GM21717 (cell line): ENCODE results near the gene NDUFS1.
"Not testable (repeated sequence)": the region's sequence is repeated elsewhere in the genome, so short reads cannot be mapped to it uniquely, and the experiment has no call there.

Experiments used
- ATAC-seq: cut with Tn5 transposase; IDR thresholded peaks from one replicate; pipeline ENCODE4 v1.9.1; 2021; ENCODE audit warnings: mild to moderate bottlenecking, moderate library complexity; ENCODE audit not compliant: unreplicated experiment

The NDUFS1 gene

DNA sequence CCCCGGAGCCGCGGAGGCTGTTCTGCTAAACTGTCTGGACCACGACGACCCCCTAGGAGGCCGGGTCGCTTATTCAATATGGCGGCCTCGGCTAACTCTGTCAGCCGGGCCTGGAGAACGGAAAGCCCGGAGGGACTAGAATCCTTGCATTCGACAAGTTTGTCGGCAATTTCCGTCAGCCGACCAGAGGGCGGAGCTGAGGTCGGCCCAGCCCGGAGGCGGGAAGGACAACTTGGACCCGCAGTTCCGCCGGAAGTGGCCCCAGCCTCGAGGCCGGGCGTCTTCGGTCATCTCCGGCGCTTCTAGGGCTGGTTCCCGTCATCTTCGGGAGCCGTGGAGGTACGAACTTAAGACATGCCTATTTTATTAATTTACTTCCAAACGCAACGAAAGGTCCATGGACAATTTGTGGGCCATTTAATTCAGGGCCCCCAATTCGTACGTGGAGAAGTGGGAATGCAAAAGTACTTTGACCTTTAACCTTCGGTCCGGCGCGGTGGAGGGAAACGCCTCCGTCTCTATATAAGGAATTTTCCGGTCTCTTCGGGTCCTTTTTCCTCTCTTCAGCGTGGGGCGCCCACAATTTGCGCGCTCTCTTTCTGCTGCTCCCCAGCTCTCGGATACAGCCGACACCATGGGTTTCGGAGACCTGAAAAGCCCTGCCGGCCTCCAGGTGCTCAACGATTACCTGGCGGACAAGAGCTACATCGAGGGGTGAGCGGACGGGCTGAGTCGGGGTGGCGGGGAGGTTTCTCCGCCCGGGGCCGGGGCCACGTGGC is at the start of gene NDUFS1, which contains the start of gene EEF1B2:
NDUFS1 (minus strand) TSS at position 99 of the 779 bp plus-strand sequence. CDS start 5,766 bp downstream, outside the sequence.
EEF1B2 (plus strand) TSS at position 550 of the 779 bp plus-strand sequence; CDS start at position 635, 85 bp downstream.
- peak; percentile 94 for ATAC-seq

GRCh38 chr2:206208900-206209299 is 49.7 kb upstream of the NDUFS1 start:
- no peak for ATAC-seq

DNA sequence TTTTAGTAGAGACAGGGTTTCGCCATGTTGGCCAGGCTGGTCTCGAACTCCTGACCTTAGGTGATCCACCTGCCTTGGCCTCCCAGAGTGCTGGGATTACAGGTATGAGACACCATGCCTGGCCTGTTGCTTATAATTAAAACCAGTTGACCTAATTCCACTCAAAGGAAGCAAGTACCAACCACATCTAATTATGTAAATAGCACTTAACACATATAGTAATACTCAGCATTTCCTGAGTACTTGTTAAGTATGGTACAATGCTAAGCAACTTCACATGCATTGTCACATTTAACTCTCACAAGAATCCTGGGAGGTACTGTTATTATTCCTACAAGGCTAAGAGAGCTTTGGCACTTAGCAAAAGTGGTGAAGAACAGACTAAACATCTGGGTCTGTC is 48.1 kb upstream of the NDUFS1 start:
- not testable (repeated sequence) for ATAC-seq

- no peak for ATAC-seq
These were observed 45.5 kb upstream of the NDUFS1 start for GRCh38 chr2:206204710-206205109.

- ATAC-seq, result no peak
These were observed 44.1 kb upstream of the NDUFS1 start for GRCh38 chr2:206203331-206203730.

- ATAC-seq, result no peak
These were observed 43.2 kb upstream of the NDUFS1 start for GRCh38 chr2:206202446-206202845.

GRCh38 chr2:206201075-206201848 is 42.0 kb upstream of the NDUFS1 start:
- no peak for ATAC-seq

- ATAC-seq, result no peak
These were observed 39.4 kb upstream of the NDUFS1 start for GRCh38 chr2:206198677-206199076.

DNA sequence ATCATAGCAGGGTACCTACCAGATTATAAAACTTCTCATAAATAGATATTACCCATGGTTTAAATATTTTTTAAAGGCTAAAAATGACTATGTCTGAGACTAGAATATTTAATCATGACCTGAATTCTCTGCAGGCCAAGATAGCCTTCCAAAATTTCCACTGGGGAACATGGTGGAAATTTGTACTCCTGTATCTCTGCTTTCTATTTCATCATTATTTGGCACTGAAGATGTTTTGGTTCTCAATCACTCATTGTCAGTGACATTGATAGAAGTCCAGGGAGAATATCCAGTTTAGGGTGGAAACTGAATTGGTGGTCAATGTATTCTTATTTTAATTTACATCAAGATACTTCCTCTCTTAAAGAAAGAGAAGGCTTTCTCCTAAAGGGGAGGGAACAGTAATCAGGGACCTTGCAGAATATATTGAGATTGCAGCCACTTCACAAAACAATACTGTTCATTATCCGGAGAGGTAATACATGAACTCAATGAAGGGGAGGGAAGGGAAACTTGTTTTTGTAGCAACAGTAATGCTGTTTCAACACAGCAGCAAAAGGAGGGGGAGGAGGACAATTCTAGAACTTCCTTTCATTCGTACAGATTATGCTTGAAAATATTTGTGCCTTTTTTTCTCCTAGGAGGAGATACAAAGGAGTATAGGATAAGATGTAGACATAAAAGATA is 34.6 kb upstream of the NDUFS1 start:
- no peak for ATAC-seq

- ATAC-seq, result no peak
These were observed 32.9 kb upstream of the NDUFS1 start for GRCh38 chr2:206192157-206192556.

DNA sequence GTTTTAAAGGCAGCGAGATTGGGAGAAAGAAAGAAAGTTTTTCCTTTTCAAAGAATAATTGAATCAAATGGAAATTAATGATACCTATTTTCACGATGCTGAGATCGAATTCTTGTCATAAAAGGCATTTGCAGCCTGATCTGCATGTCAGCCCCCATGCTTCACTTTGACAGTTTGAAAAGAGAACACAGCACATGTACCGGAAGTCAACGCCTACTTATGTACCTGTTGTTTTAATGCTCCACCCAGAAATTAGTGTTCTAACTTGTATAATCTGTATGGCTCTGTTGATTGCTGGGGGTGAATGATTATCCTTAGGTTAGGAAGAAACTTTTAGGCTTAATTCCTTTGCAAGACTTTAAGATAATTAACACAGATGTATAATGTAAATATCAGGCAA is 31.4 kb upstream of the NDUFS1 start:
- no peak for ATAC-seq

DNA sequence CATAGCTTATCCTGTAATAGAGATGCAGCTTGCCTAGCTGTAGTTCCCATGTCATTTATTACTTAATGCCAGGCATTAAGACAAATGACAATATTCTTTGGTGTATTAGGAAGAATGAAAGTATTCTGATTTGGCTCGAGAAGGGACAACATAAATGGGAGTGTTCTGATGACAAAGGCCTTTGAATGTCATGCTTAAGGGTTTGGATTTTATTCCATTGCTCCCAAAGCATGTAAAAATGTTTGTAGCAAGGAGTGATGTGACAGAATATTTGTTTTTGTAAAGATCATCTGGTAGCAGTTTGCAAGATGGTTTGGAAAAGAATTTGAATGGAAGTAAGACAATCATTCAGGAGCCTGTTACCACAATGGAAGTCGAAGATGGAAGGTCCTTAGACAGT is 30.9 kb upstream of the NDUFS1 start:
- no peak for ATAC-seq

GRCh38 chr2:206189691-206190090 is 30.4 kb upstream of the NDUFS1 start:
- no peak for ATAC-seq

- ATAC-seq, result not testable (repeated sequence)
These were observed 22.3 kb upstream of the NDUFS1 start for GRCh38 chr2:206181526-206181925.

DNA sequence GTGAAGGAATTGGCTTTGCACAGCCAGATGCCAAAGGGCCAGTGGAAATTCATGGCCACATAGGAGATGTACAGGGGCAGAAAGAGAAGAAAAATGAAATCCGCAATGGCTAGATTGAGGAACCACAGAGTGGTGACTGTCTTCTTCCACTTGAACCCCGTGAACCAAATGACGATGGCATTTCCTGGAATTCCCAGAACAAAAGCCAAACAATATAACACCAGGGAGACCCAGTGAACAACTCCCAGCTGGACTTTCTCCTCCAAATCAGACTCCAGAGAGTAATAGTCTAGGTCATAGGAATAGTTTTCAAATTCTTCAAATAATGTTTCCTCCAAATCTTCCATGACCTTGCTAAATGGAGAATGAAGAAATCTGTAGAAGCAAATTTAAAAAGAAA is 17.7 kb upstream of the NDUFS1 start:
- ATAC-seq, result no peak

DNA sequence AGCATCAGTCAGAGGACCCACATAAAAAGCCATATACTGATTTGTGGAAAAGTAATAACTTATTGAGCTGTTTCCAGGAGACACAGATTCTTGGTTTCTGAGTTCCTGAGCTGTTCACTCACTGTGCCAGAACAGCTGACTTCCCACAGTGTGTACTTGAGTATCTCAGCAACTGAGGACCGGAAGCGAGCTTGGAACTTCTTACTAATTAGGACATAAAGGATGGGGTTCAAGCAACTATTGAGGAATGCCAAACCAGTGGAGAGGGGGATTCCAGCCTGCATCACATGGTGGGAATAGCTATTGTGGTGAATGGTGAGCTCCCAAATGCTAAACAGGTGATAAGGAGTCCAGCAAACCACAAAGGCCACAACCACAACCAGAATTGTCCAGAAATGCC is 16.9 kb upstream of the NDUFS1 start:
- ATAC-seq, result no peak

GRCh38 chr2:206173147-206173546 is 13.9 kb upstream of the NDUFS1 start:
- ATAC-seq, result no peak

GRCh38 chr2:206171624-206172397 is 12.6 kb upstream of the NDUFS1 start:
- not testable (repeated sequence) for ATAC-seq

DNA sequence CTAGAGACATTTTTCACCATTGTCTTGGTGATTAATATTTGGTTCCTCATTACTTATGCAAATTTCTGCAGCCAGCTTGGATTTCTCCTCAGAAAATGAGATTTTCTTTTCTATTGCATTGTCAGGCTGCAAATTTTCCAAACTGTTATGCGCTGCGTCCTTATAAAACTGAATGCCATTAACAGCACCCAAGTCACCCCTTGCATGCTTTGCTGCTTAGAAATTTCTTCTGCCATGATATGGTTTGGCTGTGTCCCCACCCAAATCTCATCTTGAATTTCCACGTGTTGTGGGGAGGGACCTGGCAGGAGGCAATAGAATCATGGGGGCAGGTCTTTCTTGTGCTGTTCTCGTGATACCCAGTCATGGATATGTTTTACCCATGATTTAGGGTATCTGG is 9.0 kb upstream of the NDUFS1 start:
- ATAC-seq, result not testable (repeated sequence)

- no peak for ATAC-seq
These were observed 5.1 kb upstream of the NDUFS1 start for GRCh38 chr2:206164261-206164862.
